Pancreas (tissue), 10 donors: ENCODE data around the gene ADGRE3. TPM values are rescaled to one million over a fixed set of nuclear protein-coding genes. Genes with fewer than 3 reads are reported as not detected.
"Not testable (repeated sequence)": the region's sequence is repeated elsewhere in the genome, so short reads cannot be mapped to it uniquely, and the experiment has no call there.

Experiments
- ATAC-seq, 4 donors: fragments of 200-7000 bp; cut with Tn5 transposase; one replicate each; pipeline versions ENCODE4 v1.8.0 to v1.9.1; 2020; ENCODE audit warnings: mild to moderate bottlenecking in 4 of 4, moderate library complexity in 4 of 4
- DNase-seq, 6 donors: peaks; one replicate each; pipeline ENCODE4 v3.0.0-alpha.2; 2020
- FAIRE-seq: peaks from 2 replicates; lab custom pipeline; 2012; peaks lifted over from hg19 to GRCh38; lab: Jason Lieb, UNC
- H3K27ac ChIP-seq, 4 donors: fragments of 200-600 bp; sonication (generic); 1 replicate in 3 of 4; 2 replicates in 1 of 4; pipeline versions ENCODE4 v1.5.0 to v1.8.0; 2020
- H3K27me3 ChIP-seq, 4 donors: fragments of 200-600 bp; one replicate each; pipeline ENCODE4 v1.8.0; 2021
- H3K36me3 ChIP-seq, 3 donors: fragments of 200-600 bp; sonication (generic) in 1 of 3; one replicate each; pipeline versions ENCODE4 v1.5.0 to v1.8.0; 2020 to 2021
- H3K4me1 ChIP-seq, 3 donors: fragments of 200-600 bp; one replicate each; pipeline ENCODE4 v1.8.0; 2021
- H3K4me3 ChIP-seq, 4 donors: fragments of 200-600 bp; sonication (generic) in 2 of 4; one replicate each; pipeline versions ENCODE4 v1.5.0 to v1.8.0; 2020 to 2021
- H3K9me3 ChIP-seq, 4 donors: fragments of 200-600 bp; one replicate each; pipeline ENCODE4 v1.8.0; 2021
- WGBS, 2 donors: extraction: QIAGEN DNeasy Blood & Tissue Kit; methylation state at CpG; one replicate each; pipeline ENCODE4 v1.1.7; 2013; 5-methylcytosine and 5-hydroxymethylcytosine counted together
- intact Hi-C, 3 donors: fragments of 100-400 bp; cut with DNase I; formaldehyde crosslinking; loops; one replicate each; pipeline versions ENCODE4 v1.11.1 to v1.14.2; 2022
- polyA plus RNA-seq, 2 donors: library from polyadenylated mRNA; stranded (reverse); fragments of 200-250 nt; gene quantifications; one replicate each; pipeline ENCODE4 v1.2.3, GENCODE V29; 2013
- total RNA-seq, 6 donors: library from RNA; stranded (reverse); fragmentation: NEBNext Ultra II Directional in 4 of 6; extraction: Animal tissue kit (Norgen Biotek cat#: 25700) in 4 of 6; gene quantifications; one replicate each; pipeline versions ENCODE4 v1.2.1 to v1.2.4, GENCODE V29; 2021 to 2023
- TF ChIP-seq, protein P1 (sequence below), 4 donors: fragments of 200-600 bp; sonication (generic) in 3 of 4; IDR thresholded peaks; one replicate each; pipeline versions ENCODE4 v1.5.0 to v1.8.0; 2021; ENCODE audit warnings: antibody characterized with exemption in 4 of 4
- donor health status: healthy with polysubstance abuse.
- donor health status: DM: no; HTN: no; CAD: no; lungs with moderate emphysema.
- donor health status: DM: no; HTN: no; CAD: no.
- donor health status: control.
- donor health status: control.
- donor health status: Bipolar disorder and iron deficiency.
- donor health status: DM: yes; HTN: yes; CAD: no.
- donor health status: DM: no; HTN: no; CAD: no.
- donor health status: DM: no; HTN: no; CAD: no.
- donor health status: DM: yes; HTN: yes; CAD: no.

Gene ADGRE3
- total and polyA plus RNA-seq, 8 donors = 0.41 to 0.83 TPM; not detected in 6

DNA sequence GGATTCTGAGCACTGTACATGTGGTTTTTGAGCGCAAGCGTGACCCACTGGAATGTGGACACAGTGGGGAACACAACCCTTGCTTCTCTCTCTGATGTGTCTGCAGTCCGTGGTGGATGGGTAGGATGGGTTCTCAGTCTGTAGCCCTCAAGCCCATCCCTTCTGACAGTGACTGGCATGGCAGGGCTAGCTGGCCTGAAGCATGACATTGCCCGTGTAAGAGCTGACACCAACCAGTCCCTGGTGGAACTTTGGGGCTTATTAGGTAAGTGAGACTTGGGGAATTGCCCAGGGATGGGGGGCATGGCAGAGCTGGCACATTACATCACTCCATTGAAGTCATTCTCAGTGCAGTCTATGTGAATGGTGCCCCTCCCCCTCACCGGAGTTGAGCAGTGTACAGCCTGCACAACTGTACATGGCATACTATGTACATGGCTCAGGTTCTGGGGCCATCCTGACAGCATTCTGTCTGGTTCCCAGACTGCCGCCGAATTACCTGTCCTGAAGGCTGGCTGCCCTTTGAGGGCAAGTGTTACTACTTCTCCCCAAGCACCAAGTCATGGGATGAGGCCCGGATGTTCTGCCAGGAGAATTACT lies 75.0 kb downstream of the ADGRE3 start:
- intact Hi-C loops = no loop called here
- no peak for DNase-seq
- Histone ChIP-seq H3K27ac (no peak overlapping the region), H3K4me3 (no peak overlapping the region), H3K4me1 (no peaks in the 10 kb centered on the region), H3K36me3 (no peaks in the 10 kb centered on the region), H3K9me3 (no peaks in the 10 kb centered on the region), H3K27me3 (no peaks in the 10 kb centered on the region)
- no peak for ATAC-seq
- WGBS, 2 donors = 67 to 75% methylated on average over 8 of the region's 8 CpGs
- no peak for FAIRE-seq
- TF ChIP-seq, protein P1, sequence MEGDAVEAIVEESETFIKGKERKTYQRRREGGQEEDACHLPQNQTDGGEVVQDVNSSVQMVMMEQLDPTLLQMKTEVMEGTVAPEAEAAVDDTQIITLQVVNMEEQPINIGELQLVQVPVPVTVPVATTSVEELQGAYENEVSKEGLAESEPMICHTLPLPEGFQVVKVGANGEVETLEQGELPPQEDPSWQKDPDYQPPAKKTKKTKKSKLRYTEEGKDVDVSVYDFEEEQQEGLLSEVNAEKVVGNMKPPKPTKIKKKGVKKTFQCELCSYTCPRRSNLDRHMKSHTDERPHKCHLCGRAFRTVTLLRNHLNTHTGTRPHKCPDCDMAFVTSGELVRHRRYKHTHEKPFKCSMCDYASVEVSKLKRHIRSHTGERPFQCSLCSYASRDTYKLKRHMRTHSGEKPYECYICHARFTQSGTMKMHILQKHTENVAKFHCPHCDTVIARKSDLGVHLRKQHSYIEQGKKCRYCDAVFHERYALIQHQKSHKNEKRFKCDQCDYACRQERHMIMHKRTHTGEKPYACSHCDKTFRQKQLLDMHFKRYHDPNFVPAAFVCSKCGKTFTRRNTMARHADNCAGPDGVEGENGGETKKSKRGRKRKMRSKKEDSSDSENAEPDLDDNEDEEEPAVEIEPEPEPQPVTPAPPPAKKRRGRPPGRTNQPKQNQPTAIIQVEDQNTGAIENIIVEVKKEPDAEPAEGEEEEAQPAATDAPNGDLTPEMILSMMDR (IDR thresholded peaks at IDR 0.05) = no peak

DNA sequence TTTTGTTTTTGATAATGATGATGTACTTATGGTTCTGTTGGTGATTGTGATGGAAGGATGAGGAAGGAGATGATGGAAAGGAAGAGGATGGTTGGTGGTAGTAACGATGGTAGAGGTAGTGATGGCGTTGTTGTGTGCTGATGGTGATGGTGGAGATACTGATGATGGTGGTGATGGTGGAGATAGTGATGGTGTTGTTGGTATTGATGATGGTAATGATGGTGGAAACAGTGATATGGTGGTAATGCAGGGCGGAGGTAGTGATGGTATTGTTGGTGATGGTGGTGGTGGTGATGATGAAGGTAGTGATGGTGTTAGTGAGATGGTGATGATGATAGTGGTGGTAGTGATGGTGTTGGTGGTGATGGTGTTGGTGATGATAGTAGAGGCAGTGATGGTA lies 79.1 kb downstream of the ADGRE3 start:
- Histone ChIP-seq H3K27ac (no peak overlapping the region), H3K9me3 (no peaks in the 10 kb centered on the region), H3K4me1 (no peaks in the 10 kb centered on the region), H3K4me3 (no peak overlapping the region), H3K36me3 (no peaks in the 10 kb centered on the region), H3K27me3 (no peaks in the 10 kb centered on the region)
- ATAC-seq (no peak), DNase-seq (no peak), FAIRE-seq (no peak)
- 63 to 78% methylated on average over 3 of the region's 3 CpGs for WGBS, 2 donors
- intact Hi-C loops = no loop called here
- TF ChIP-seq, protein P1 (IDR thresholded peaks at IDR 0.05) = no peak

DNA sequence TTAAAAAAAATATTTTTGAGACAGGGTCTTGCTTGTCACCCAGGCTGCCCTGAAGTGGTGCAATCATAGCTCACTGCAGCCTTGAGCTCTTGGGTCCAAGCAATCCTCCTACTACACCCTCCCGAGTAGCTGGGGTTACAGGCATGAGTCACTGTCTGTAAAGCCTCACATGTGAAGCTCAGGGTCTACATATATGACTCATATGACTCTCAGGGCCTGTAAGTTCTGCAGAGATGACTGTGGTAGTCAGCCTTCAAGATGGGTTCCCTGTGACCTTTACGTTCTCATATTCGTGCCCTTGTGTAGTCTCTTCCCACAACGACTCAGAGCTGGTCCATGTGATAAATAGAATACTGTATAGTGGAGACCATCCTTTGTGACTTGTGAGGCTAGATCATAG lies 85.2 kb downstream of the ADGRE3 start:
- WGBS, 2 donors = 45 to 48% methylated on average over 4 of the region's 4 CpGs
- DNase-seq, H3K36me3 ChIP-seq, H3K4me3 ChIP-seq, H3K4me1 ChIP-seq, H3K27ac ChIP-seq, H3K9me3 ChIP-seq, FAIRE-seq, intact Hi-C loops, H3K27me3 ChIP-seq, ATAC-seq: not testable (repeated sequence)

DNA sequence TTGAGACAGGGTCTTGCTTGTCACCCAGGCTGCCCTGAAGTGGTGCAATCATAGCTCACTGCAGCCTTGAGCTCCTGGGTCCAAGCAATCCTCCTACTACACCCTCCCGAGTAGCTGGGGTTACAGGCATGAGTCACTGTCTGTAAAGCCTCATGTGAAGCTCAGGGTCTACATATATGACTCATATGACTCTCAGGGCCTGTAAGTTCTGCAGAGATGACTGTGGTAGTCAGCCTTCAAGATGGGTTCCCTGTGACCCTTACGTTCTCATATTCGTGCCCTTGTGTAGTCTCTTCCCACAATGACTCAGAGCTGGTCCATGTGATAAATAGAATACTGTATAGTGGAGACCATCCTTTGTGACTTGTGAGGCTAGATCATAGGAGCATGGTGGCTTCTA lies 89.5 kb downstream of the ADGRE3 start:
- H3K36me3 ChIP-seq, H3K4me3 ChIP-seq, intact Hi-C loops, H3K27ac ChIP-seq, DNase-seq, H3K9me3 ChIP-seq, FAIRE-seq, ATAC-seq, H3K27me3 ChIP-seq, H3K4me1 ChIP-seq: not testable (repeated sequence)
- 42 to 60% methylated on average over 3 of the region's 3 CpGs for WGBS, 2 donors

DNA sequence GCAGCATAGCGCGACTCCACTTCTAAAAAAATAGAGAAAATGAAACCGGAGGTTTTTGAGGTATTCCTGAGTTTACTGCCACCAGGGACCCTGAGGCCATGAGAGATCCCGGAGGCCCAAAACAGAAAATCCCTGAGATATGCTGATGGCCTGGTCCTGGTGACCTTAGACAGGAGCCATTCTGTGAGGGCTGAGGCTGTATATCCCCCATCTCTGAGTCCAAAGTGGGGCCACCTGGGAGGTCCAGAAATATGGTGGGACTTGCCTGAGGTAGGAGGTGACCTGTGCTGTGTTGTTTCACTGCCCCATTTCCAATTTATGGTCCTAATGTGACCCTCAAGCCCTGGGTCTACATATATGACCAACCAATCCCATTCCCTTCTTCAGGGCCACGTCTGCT lies 90.3 kb downstream of the ADGRE3 start:
- 67 to 80% methylated on average over 4 of the region's 5 CpGs for WGBS, 2 donors
- FAIRE-seq, H3K4me1 ChIP-seq, H3K36me3 ChIP-seq, ATAC-seq, H3K4me3 ChIP-seq, H3K27me3 ChIP-seq, intact Hi-C loops, H3K9me3 ChIP-seq, H3K27ac ChIP-seq, DNase-seq: not testable (repeated sequence)

DNA sequence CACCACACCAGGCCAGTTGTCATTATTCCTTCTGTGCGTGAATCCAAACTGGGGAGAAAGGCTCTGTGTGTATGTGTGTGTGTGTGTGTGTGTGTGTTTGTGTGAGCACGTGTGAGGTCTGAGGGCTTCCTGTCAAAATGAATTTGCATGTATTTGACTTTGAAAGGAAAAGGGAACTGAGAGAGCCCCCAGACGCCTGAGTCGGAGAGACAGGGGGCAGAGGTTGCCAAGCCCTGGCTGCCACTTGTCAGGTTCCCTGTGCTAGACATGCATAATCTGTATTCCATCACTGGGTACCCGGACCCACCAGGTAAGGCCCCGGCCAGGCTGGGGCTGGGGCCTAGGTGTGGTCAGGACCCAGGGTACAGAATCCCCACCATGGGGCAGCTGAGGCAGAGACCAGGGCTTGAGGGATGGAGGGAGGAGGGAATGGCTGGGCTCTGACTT lies 91.7 kb downstream of the ADGRE3 start, which contains the start of gene CLEC17A:
TSS of gene CLEC17A (plus strand) at position 191 of the 447 bp plus-strand sequence. CDS start at position 268, 77 bp downstream.
- H3K36me3 ChIP-seq = no peaks in the 10 kb centered on the region
- H3K4me3 ChIP-seq = no peak within 1 kb of the TSS
- FAIRE-seq (no peak), ATAC-seq (no peak), DNase-seq (no peak)
- H3K9me3 ChIP-seq = no peaks in the 10 kb centered on the region
- H3K4me1 ChIP-seq = no peaks in the 10 kb centered on the region
- H3K27ac ChIP-seq = no peak within 1 kb of the TSS
- TF ChIP-seq, protein P1 (IDR thresholded peaks at IDR 0.05) = no peak
- intact Hi-C loops = no loop called here
- 42 to 50% methylated on average over 6 of the region's 6 CpGs for whole genome bisulfite sequencing, 2 donors
- H3K27me3 ChIP-seq = no peaks in the 10 kb centered on the region
